NCI-H526 (cell line): ENCODE results near the gene PHACTR1.

Source experiments
- DNase-seq, 2 experiments: peaks; one replicate each; lab custom pipeline; 2025; lab: John Stamatoyannopoulos, UW

The PHACTR1 gene

GRCh38 chr6:13194852-13195251, 478.3 kb downstream of the PHACTR1 start:
- DNase-seq = peak in 1 of 2 experiments; percentile 32

GRCh38 chr6:13195803-13196202, 479.2 kb downstream of the PHACTR1 start:
- DNase-seq = no peak

GRCh38 chr6:13198168-13198567, 481.6 kb downstream of the PHACTR1 start:
- DNase-seq = no peak

GRCh38 chr6:13201336-13201735, 484.8 kb downstream of the PHACTR1 start:
- no peak for DNase-seq

GRCh38 chr6:13203145-13203544, 486.6 kb downstream of the PHACTR1 start:
- DNase-seq = peak in 1 of 2 experiments; percentile 13

- no peak for DNase-seq
Measured at GRCh38 chr6:13205106-13205505, 488.5 kb downstream of the PHACTR1 start.

- no peak for DNase-seq
Measured at GRCh38 chr6:13212096-13212495, 495.5 kb downstream of the PHACTR1 start.

- DNase-seq = no peak
Measured at GRCh38 chr6:13212538-13212937, 496.0 kb downstream of the PHACTR1 start.

- no peak for DNase-seq
Measured at GRCh38 chr6:13215390-13215789, 498.8 kb downstream of the PHACTR1 start.

- no peak for DNase-seq
Measured at GRCh38 chr6:13216236-13217014, 499.9 kb downstream of the PHACTR1 start.

GRCh38 chr6:13217206-13217905, 500.8 kb downstream of the PHACTR1 start:
- no peak for DNase-seq

GRCh38 chr6:13220266-13220665, 503.7 kb downstream of the PHACTR1 start:
- DNase-seq = no peak

- DNase-seq = no peak
Measured at GRCh38 chr6:13222048-13222447, 505.5 kb downstream of the PHACTR1 start.

- no peak for DNase-seq
Measured at GRCh38 chr6:13226071-13226470, 509.5 kb downstream of the PHACTR1 start.

- no peak for DNase-seq
Measured at GRCh38 chr6:13228264-13229204, 512.0 kb downstream of the PHACTR1 start.

GRCh38 chr6:13229205-13230085, 512.9 kb downstream of the PHACTR1 start:
- DNase-seq = peak in 1 of 2 experiments; percentile 13

GRCh38 chr6:13233106-13233505, 516.5 kb downstream of the PHACTR1 start:
- no peak for DNase-seq

GRCh38 chr6:13234130-13234529, 517.6 kb downstream of the PHACTR1 start:
- no peak for DNase-seq

- no peak for DNase-seq
Measured at GRCh38 chr6:13235339-13235738, 518.8 kb downstream of the PHACTR1 start.

GRCh38 chr6:13237318-13237717, 520.8 kb downstream of the PHACTR1 start:
- DNase-seq = no peak

- no peak for DNase-seq
Measured at GRCh38 chr6:13238017-13238416, 521.5 kb downstream of the PHACTR1 start.
